ENCODE results near the gene PRDM2.

- TF ChIP-seq CTCF (IDR thresholded peaks at IDR 0.05) (no peak), POLR2A (IDR thresholded peaks at IDR 0.05) (no peak), EP300 (IDR thresholded peaks at IDR 0.05) (no peak)
These were observed 116.2 kb downstream of the PRDM2 start for GRCh38 chr1:13816016-13816760.

Data from suprapubic skin (tissue), 3 donors.